HG02938 (cell line): ENCODE measurements around the gene CEBPZOS.

Experiments
- ATAC-seq: cut with Tn5 transposase; IDR thresholded peaks from one replicate; pipeline ENCODE4 v1.9.1; 2021; ENCODE audit warnings: mild to moderate bottlenecking, moderate library complexity; ENCODE audit not compliant: unreplicated experiment

CEBPZOS gene

GRCh38 chr2:37231241-37232130 is 35.2 kb downstream of the CEBPZOS start, which contains the start of the genes CEBPZ and NDUFAF7:
CEBPZ (minus strand) TSS chr2:37231596; CDS start chr2:37231567, 29 bp downstream.
NDUFAF7 (plus strand) TSS chr2:37231658; CDS start chr2:37231706, 48 bp downstream.
- peak; percentile 91 for ATAC-seq

DNA sequence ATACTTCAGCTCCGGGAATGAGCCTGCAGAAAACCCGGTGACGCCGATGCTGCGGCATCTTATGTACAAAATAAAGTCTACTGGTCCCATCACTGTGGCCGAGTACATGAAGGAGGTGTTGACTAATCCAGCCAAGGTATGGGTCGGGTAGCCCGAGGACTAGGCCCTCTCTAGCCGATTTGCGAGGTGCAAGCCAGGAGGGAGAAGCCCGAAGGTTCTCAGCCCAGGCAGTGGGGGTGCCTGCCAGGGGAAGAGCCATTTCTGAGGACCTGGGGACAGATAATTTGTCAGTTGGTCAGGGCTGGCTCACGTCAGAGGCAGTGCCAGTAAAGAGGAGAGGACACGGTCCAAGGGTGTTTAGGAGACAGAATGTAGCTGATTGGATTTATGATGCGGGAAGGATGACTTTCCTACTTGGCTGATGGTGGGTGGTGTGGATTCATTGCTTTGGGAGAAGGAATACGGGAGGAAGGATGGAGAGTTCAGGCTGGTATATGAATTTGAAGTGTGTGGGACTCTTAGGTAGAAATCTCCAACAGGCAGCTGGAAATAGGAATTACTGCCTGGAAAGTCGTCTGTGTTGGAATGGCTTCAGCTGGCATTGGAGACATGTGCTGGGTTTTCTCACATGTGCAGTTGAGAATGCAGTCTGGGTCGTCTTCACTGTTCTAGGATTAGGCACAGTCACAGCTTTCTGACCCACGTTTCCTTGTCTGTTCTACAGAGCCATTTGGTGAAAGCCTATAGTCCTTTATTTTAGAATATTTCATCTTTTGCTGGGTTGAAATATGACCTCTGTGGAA is 36.0 kb downstream of the CEBPZOS start:
- ATAC-seq = peak; percentile 19

DNA sequence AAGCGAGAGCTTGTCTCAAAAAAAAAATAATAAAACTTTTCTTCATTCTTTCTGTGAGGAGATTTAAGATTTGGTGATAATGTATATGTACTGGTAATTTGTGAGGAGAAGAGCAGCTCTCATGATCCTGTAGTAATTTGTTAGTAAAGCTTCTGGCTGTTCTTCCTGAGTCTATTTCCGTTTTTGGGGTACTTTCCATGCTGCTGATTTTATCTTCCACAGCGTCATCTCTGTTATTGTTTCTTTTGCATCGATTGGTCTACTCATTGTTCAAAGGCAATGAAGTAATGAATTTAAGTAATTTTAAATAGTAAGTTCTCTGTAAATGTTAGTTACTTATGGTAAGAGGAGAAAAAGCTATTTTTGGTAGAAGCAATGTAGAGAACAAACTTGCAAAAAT is 47.1 kb downstream of the CEBPZOS start:
- ATAC-seq = no peak

DNA sequence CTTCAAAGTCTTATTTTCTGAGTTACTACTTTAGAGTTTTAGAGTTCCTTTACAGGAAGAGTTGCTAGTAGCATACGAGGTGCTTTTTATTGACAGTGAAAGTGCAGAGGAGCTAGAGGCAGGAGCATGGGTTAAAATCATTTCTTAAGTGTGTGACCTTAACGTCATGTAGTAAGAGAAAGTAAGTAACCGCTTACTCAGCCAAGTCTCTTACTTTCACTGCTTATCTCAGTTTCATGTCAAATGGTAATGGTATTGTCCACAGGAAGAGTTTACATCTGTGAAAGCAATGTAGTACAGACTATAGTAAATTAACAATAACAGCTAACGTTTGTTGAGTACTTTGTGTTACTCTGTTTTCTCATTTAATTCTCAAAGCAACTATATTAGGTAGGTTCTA is 47.7 kb downstream of the CEBPZOS start:
- no peak for ATAC-seq

- no peak for ATAC-seq
Measured at GRCh38 chr2:37244755-37245154, 48.5 kb downstream of the CEBPZOS start.

DNA sequence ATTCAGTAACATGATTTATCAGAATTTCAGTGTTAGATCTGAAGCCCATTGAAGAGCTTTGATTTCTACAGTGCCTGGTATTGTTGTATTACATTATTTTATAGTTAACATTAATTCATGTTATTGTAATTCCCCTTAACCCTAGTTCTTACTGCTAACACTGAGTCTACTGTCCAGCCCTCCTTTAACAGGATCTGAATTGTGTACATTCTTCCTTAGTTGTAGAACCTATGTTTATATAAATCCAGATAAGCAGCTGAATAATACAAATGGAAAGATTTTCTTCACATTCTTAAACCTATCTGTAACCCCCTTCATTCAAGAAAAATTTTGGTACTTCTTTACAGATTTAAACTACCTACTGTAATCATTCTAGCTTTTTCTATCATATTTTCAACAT is 49.9 kb downstream of the CEBPZOS start:
- no peak for ATAC-seq

GRCh38 chr2:37250869-37251740 is 54.8 kb downstream of the CEBPZOS start:
- ATAC-seq = no peak
